Ishikawa (cell line): ENCODE measurements around the gene BBS9.

Experiments
- CEBPB ChIP-seq: IDR thresholded peaks from 2 replicates; pipeline ENCODE4 v1.6.1; 2012
- CREB1 ChIP-seq: IDR thresholded peaks from 2 replicates; pipeline ENCODE4 v1.6.1; 2012; ENCODE audit warnings: low read depth
- EGR1 ChIP-seq: IDR thresholded peaks from 2 replicates; pipeline ENCODE4 v1.6.1; 2012
- EP300 ChIP-seq: IDR thresholded peaks from 2 replicates; pipeline ENCODE4 v1.6.1; 2012; ENCODE audit warnings: borderline replicate concordance
- FOXM1 ChIP-seq: IDR thresholded peaks from 2 replicates; pipeline ENCODE4 v1.6.1; 2012; ENCODE audit warnings: low read depth, borderline replicate concordance
- MAX ChIP-seq: IDR thresholded peaks from 2 replicates; pipeline ENCODE4 v1.6.1; 2012
- NFIC ChIP-seq: IDR thresholded peaks from 2 replicates; pipeline ENCODE4 v1.6.1; 2012
- RAD21 ChIP-seq: IDR thresholded peaks from 2 replicates; pipeline ENCODE4 v1.6.1; 2012; ENCODE audit warnings: low read depth
- REST ChIP-seq: IDR thresholded peaks from 2 replicates; pipeline ENCODE4 v1.6.1; 2012; ENCODE audit warnings: low read depth, mild to moderate bottlenecking
- TAF1 ChIP-seq: IDR thresholded peaks from 2 replicates; pipeline ENCODE4 v1.6.1; 2012; ENCODE audit warnings: low read depth, mild to moderate bottlenecking
- TCF12 ChIP-seq: IDR thresholded peaks from 2 replicates; pipeline ENCODE4 v1.6.1; 2012; ENCODE audit warnings: low read depth
- TEAD4 ChIP-seq: IDR thresholded peaks from 2 replicates; pipeline ENCODE4 v1.6.1; 2012
- USF1 ChIP-seq: IDR thresholded peaks from 2 replicates; pipeline ENCODE4 v1.6.1; 2012
- YY1 ChIP-seq: IDR thresholded peaks from 2 replicates; pipeline ENCODE4 v1.6.1; 2012; ENCODE audit warnings: low read depth
- ZBTB7A ChIP-seq: IDR thresholded peaks from 2 replicates; pipeline ENCODE4 v1.6.1; 2012; ENCODE audit warnings: low read depth

BBS9 gene

GRCh38 chr7:33500703-33501701, 371.6 kb downstream of the BBS9 start:
- TF ChIP-seq TEAD4 (no peak), REST (no peak), USF1 (no peak), RAD21 (no peak), YY1 (no peak)

- TF ChIP-seq TCF12 (no peak), MAX (no peak), RAD21 (no peak), EGR1 (no peak), CREB1 (no peak), EP300 (no peak), USF1 (no peak), NFIC (no peak), FOXM1 (no peak), YY1 (no peak), TEAD4 (no peak), TAF1 (no peak), REST (no peak), ZBTB7A (no peak), CEBPB (no peak)
Measured at GRCh38 chr7:33503014-33503413, 373.6 kb downstream of the BBS9 start.

- no peak for TF ChIP-seq ZBTB7A
- TF ChIP-seq FOXM1, result no peak
- TF ChIP-seq TAF1, result no peak
- TF ChIP-seq MAX, result no peak
- TF ChIP-seq CEBPB, result no peak
- TF ChIP-seq EGR1, result no peak
- no peak for TF ChIP-seq RAD21
- TF ChIP-seq YY1, result no peak
Measured at GRCh38 chr7:33503736-33504135, 374.4 kb downstream of the BBS9 start.

- no peak for TF ChIP-seq FOXM1
- TF ChIP-seq EGR1, result no peak
- no peak for TF ChIP-seq REST
- TF ChIP-seq EP300, result no peak
- TF ChIP-seq MAX, result no peak
- no peak for TF ChIP-seq CREB1
- no peak for TF ChIP-seq TEAD4
- no peak for TF ChIP-seq ZBTB7A
- no peak for TF ChIP-seq TCF12
- no peak for TF ChIP-seq RAD21
- no peak for TF ChIP-seq YY1
- no peak for TF ChIP-seq NFIC
- no peak for TF ChIP-seq TAF1
- TF ChIP-seq CEBPB, result no peak
- no peak for TF ChIP-seq USF1
Measured at GRCh38 chr7:33504266-33504665, 374.9 kb downstream of the BBS9 start.
